ENCODE results near the gene AMBP.

GRCh38 chr9:114031037-114031630 lies 47.0 kb downstream of the AMBP start:
- TF ChIP-seq TAF1 (IDR thresholded peaks at IDR 0.05; ENCODE audit: borderline replicate concordance, insufficient read depth, low read length) = no peak
- TF ChIP-seq REST (IDR thresholded peaks at IDR 0.05; ENCODE audit: insufficient read depth in 1 of 2, low read depth in 2 of 2, low read length in 2 of 2) = no peak

All from PFSK-1 (cell line).